Panc1 (cell line): ENCODE data around the gene SCG5.

Experiments used
- POLR2AphosphoS5 ChIP-seq: IDR thresholded peaks from 2 replicates; pipeline ENCODE4 v1.6.1; 2012; ENCODE audit warnings: mild to moderate bottlenecking, low read depth, low read length, moderate library complexity
- SIN3A ChIP-seq: IDR thresholded peaks from 2 replicates; pipeline ENCODE4 v1.6.1; 2012; ENCODE audit warnings: low read depth, mild to moderate bottlenecking, low read length, moderate library complexity, borderline replicate concordance; ENCODE audit not compliant: insufficient read depth
- TF ChIP-seq, protein P1 (sequence below): fragments of 450-650 bp; IDR thresholded peaks from 2 replicates; pipeline ENCODE4 v1.5.1; 2017; ENCODE audit warnings: mild to moderate bottlenecking
- TF ChIP-seq, protein P2 (sequence below), 2 experiments: IDR thresholded peaks; 2 replicates each; pipeline ENCODE4 v1.6.1; 2011 to 2012; ENCODE audit warnings: low read depth in 2 of 2, control low read depth in 1 of 2, low read length in 1 of 2, mild to moderate bottlenecking in 1 of 2, moderate library complexity in 1 of 2; ENCODE audit not compliant: insufficient read depth in 1 of 2

DNA sequence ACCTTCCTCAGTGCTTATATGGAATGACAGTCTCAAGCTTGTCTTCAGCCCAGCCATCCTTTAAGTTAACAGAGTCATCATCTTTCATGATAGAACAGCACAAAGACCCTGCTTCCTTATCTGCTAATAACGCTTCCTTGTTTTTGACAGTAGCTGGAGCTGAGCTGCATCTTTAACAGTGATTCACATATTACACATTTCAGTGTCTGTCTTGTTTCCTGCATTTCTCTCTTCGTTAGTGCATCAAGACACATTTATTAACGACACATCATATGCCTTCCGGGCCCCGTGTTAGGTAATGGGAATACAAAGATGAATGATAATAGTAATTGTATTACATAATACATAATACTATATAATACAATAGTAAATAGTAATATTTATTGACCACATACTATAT is 46.0 kb downstream of the SCG5 start:
- TF ChIP-seq, protein P1, sequence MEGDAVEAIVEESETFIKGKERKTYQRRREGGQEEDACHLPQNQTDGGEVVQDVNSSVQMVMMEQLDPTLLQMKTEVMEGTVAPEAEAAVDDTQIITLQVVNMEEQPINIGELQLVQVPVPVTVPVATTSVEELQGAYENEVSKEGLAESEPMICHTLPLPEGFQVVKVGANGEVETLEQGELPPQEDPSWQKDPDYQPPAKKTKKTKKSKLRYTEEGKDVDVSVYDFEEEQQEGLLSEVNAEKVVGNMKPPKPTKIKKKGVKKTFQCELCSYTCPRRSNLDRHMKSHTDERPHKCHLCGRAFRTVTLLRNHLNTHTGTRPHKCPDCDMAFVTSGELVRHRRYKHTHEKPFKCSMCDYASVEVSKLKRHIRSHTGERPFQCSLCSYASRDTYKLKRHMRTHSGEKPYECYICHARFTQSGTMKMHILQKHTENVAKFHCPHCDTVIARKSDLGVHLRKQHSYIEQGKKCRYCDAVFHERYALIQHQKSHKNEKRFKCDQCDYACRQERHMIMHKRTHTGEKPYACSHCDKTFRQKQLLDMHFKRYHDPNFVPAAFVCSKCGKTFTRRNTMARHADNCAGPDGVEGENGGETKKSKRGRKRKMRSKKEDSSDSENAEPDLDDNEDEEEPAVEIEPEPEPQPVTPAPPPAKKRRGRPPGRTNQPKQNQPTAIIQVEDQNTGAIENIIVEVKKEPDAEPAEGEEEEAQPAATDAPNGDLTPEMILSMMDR: no peak
- TF ChIP-seq POLR2AphosphoS5: no peak
- no peak for TF ChIP-seq SIN3A
- TF ChIP-seq, protein P2, sequence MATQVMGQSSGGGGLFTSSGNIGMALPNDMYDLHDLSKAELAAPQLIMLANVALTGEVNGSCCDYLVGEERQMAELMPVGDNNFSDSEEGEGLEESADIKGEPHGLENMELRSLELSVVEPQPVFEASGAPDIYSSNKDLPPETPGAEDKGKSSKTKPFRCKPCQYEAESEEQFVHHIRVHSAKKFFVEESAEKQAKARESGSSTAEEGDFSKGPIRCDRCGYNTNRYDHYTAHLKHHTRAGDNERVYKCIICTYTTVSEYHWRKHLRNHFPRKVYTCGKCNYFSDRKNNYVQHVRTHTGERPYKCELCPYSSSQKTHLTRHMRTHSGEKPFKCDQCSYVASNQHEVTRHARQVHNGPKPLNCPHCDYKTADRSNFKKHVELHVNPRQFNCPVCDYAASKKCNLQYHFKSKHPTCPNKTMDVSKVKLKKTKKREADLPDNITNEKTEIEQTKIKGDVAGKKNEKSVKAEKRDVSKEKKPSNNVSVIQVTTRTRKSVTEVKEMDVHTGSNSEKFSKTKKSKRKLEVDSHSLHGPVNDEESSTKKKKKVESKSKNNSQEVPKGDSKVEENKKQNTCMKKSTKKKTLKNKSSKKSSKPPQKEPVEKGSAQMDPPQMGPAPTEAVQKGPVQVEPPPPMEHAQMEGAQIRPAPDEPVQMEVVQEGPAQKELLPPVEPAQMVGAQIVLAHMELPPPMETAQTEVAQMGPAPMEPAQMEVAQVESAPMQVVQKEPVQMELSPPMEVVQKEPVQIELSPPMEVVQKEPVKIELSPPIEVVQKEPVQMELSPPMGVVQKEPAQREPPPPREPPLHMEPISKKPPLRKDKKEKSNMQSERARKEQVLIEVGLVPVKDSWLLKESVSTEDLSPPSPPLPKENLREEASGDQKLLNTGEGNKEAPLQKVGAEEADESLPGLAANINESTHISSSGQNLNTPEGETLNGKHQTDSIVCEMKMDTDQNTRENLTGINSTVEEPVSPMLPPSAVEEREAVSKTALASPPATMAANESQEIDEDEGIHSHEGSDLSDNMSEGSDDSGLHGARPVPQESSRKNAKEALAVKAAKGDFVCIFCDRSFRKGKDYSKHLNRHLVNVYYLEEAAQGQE (IDR thresholded peaks at IDR 0.05; ENCODE audit: insufficient read depth in 1 of 2, low read depth in 2 of 2, low read length in 1 of 2): no peak
